Esophagus squamous epithelium (tissue), 4 donors: ENCODE measurements around the gene ARHGAP26.
"Not testable (repeated sequence)": the region's sequence is repeated elsewhere in the genome, so short reads cannot be mapped to it uniquely, and the experiment has no call there.

Experiments
- POLR2A ChIP-seq, 4 donors: fragments of 450-650 bp; IDR thresholded peaks; one replicate each; pipeline ENCODE4 v1.6.1; 2017; ENCODE audit warnings: antibody characterized with exemption in 4 of 4, mild to moderate bottlenecking in 4 of 4, moderate library complexity in 3 of 4
- TF ChIP-seq, protein P1 (sequence below), 6 experiments: fragments of 450-650 bp in 4 of 6; fragments of 200-600 bp in 2 of 6; sonication (generic) in 2 of 6; IDR thresholded peaks; one replicate each; pipeline ENCODE4 v1.5.1; 2016 to 2019; ENCODE audit warnings: antibody characterized with exemption in 6 of 6, mild to moderate bottlenecking in 4 of 6, moderate library complexity in 4 of 6

DNA sequence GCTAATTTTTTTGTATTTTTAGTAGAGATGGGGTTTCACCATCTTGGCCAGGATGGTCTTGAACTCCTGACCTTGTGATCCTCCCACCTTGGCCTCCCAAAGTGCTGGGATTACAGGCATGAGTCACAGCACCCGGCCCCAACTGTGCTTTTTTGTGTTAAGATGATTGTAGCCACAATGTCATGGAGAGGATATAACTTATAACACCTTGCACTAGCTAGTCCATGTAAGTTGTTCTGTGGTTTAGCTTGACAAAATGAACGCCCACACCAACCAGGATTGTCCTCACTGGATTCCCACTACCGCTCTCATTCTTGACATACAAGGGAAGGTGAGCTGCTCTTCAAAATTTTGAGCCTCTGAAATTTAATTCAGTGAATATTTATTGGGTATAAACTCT, 182.7 kb downstream of the ARHGAP26 start:
- TF ChIP-seq, protein P1, sequence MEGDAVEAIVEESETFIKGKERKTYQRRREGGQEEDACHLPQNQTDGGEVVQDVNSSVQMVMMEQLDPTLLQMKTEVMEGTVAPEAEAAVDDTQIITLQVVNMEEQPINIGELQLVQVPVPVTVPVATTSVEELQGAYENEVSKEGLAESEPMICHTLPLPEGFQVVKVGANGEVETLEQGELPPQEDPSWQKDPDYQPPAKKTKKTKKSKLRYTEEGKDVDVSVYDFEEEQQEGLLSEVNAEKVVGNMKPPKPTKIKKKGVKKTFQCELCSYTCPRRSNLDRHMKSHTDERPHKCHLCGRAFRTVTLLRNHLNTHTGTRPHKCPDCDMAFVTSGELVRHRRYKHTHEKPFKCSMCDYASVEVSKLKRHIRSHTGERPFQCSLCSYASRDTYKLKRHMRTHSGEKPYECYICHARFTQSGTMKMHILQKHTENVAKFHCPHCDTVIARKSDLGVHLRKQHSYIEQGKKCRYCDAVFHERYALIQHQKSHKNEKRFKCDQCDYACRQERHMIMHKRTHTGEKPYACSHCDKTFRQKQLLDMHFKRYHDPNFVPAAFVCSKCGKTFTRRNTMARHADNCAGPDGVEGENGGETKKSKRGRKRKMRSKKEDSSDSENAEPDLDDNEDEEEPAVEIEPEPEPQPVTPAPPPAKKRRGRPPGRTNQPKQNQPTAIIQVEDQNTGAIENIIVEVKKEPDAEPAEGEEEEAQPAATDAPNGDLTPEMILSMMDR (IDR thresholded peaks at IDR 0.05) = not testable (repeated sequence)
- TF ChIP-seq POLR2A (IDR thresholded peaks at IDR 0.05) = not testable (repeated sequence)
